ENCODE results near the gene AGT. TPM values are rescaled to one million over a fixed set of nuclear protein-coding genes. Genes with fewer than 3 reads are reported as not detected.

AGT gene
- not detected in 2 replicates for total RNA-seq

GRCh38 chr1:230713915-230714764, at the start of gene AGT:
AGT (minus strand) TSS chr1:230714122; CDS start chr1:230710823, 3,299 bp downstream.

GRCh38 chr1:230747127-230747730, 33.3 kb upstream of the AGT start, which contains the start of gene CAPN9:
CAPN9 (plus strand) TSS chr1:230747388; CDS start chr1:230747497, 109 bp downstream.

Other genes starting within 250 kb of the AGT start
- gene COG2, start 71.6 kb downstream of the AGT start, total RNA-seq, result 19.3 and 19.9 TPM in 2 replicates
- not detected in 2 replicates for gene CAPN9, start 33.3 kb upstream of the AGT start, total RNA-seq
- gene C1orf198, start 154.4 kb upstream of the AGT start, total RNA-seq, result 37.2 and 39.6 TPM in 2 replicates